ENCODE measurements around the gene STRIT1.

Gene STRIT1

DNA sequence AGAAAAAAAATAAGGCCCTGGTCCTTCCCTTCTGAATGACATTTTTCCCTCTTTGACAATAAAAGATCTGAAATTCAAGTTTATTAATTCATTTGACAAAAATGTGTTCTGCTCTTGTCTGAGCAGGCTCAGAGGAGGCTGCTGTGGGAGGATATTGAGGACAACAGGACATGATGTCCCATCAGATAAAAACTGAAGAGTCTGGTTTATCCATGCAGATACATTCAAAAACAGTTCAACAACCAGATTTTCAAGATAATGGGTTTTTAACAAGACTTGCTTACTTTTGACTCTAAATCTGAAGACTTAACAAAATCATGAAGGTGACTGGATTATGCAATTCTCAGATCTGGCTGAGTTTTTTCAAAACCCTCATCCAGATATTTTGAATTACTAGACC is 36.9 kb upstream of the STRIT1 start:
- TF ChIP-seq GLIS3 (CRISPR knock-in tag; IDR thresholded peaks at IDR 0.05) (no peak), ZC3H10 (CRISPR knock-in tag; IDR thresholded peaks at IDR 0.05) (no peak), CSDC2 (CRISPR knock-in tag; IDR thresholded peaks at IDR 0.05) (no peak), ZNF565 (CRISPR knock-in tag; conservative IDR thresholded peaks at IDR 0.05; ENCODE audit: low read depth) (no peak), BACH2 (CRISPR knock-in tag; IDR thresholded peaks at IDR 0.05; ENCODE audit: borderline replicate concordance) (no peak), OSR1 (CRISPR knock-in tag; IDR thresholded peaks at IDR 0.05) (no peak), ZFP30 (CRISPR knock-in tag; IDR thresholded peaks at IDR 0.05) (no peak), ZNF70 (CRISPR knock-in tag; IDR thresholded peaks at IDR 0.05) (no peak), ZNF8 (CRISPR knock-in tag; IDR thresholded peaks at IDR 0.05) (no peak), ISL1 (CRISPR knock-in tag; IDR thresholded peaks at IDR 0.05) (no peak), RARB (CRISPR knock-in tag; IDR thresholded peaks at IDR 0.05) (no peak), PPARA (CRISPR knock-in tag; IDR thresholded peaks at IDR 0.05; ENCODE audit: borderline replicate concordance) (no peak), SNAI2 (CRISPR knock-in tag; IDR thresholded peaks at IDR 0.05) (no peak), ARNTL (CRISPR knock-in tag; IDR thresholded peaks at IDR 0.05; ENCODE audit: borderline replicate concordance, low read depth) (no peak), ESRRG (CRISPR knock-in tag; IDR thresholded peaks at IDR 0.05) (no peak)
- TF ChIP-seq, protein P1, sequence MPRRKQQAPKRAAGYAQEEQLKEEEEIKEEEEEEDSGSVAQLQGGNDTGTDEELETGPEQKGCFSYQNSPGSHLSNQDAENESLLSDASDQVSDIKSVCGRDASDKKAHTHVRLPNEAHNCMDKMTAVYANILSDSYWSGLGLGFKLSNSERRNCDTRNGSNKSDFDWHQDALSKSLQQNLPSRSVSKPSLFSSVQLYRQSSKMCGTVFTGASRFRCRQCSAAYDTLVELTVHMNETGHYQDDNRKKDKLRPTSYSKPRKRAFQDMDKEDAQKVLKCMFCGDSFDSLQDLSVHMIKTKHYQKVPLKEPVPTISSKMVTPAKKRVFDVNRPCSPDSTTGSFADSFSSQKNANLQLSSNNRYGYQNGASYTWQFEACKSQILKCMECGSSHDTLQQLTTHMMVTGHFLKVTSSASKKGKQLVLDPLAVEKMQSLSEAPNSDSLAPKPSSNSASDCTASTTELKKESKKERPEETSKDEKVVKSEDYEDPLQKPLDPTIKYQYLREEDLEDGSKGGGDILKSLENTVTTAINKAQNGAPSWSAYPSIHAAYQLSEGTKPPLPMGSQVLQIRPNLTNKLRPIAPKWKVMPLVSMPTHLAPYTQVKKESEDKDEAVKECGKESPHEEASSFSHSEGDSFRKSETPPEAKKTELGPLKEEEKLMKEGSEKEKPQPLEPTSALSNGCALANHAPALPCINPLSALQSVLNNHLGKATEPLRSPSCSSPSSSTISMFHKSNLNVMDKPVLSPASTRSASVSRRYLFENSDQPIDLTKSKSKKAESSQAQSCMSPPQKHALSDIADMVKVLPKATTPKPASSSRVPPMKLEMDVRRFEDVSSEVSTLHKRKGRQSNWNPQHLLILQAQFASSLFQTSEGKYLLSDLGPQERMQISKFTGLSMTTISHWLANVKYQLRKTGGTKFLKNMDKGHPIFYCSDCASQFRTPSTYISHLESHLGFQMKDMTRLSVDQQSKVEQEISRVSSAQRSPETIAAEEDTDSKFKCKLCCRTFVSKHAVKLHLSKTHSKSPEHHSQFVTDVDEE (CRISPR knock-in tag; IDR thresholded peaks at IDR 0.05), result no peak
- TF ChIP-seq, protein P2, sequence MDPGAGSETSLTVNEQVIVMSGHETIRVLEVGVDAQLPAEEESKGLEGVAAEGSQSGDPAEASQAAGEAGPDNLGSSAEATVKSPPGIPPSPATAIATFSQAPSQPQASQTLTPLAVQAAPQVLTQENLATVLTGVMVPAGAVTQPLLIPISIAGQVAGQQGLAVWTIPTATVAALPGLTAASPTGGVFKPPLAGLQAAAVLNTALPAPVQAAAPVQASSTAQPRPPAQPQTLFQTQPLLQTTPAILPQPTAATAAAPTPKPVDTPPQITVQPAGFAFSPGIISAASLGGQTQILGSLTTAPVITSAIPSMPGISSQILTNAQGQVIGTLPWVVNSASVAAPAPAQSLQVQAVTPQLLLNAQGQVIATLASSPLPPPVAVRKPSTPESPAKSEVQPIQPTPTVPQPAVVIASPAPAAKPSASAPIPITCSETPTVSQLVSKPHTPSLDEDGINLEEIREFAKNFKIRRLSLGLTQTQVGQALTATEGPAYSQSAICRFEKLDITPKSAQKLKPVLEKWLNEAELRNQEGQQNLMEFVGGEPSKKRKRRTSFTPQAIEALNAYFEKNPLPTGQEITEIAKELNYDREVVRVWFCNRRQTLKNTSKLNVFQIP (CRISPR knock-in tag; IDR thresholded peaks at IDR 0.05; ENCODE audit: borderline replicate concordance, low read depth), result no peak
- TF ChIP-seq, protein P3, sequence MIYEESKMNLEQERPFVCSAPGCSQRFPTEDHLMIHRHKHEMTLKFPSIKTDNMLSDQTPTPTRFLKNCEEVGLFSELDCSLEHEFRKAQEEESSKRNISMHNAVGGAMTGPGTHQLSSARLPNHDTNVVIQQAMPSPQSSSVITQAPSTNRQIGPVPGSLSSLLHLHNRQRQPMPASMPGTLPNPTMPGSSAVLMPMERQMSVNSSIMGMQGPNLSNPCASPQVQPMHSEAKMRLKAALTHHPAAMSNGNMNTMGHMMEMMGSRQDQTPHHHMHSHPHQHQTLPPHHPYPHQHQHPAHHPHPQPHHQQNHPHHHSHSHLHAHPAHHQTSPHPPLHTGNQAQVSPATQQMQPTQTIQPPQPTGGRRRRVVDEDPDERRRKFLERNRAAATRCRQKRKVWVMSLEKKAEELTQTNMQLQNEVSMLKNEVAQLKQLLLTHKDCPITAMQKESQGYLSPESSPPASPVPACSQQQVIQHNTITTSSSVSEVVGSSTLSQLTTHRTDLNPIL (CRISPR knock-in tag; IDR thresholded peaks at IDR 0.05; ENCODE audit: low read depth), result no peak
- no peak for ATAC-seq

DNA sequence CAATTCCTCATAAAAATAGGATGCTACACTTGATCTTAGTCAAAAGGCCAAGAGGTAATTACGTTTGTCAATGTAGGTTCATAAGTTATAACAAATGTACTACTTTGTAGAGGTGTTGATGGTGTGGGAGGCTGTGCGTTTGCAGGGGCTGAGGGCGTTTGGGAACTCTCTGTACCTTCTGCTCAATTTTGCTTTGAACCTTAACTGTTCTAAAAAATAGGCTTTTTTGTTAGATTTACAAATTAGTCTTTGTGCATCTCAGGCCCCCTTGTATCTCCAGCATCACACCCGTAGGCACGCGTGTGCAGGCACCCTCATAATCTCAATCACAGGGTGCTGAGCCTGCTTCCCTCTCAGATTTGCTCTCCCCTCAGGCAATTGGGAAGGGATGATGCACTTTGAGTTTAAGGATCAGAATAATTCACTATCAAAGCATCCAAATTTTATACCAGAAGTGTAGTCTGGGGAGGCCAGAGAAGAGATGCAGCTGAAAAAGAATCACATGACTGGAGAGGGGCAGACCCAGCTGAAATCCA is 36.1 kb upstream of the STRIT1 start:
- no peak for TF ChIP-seq ZNF70 (CRISPR knock-in tag; IDR thresholded peaks at IDR 0.05)
- no peak for ATAC-seq

DNA sequence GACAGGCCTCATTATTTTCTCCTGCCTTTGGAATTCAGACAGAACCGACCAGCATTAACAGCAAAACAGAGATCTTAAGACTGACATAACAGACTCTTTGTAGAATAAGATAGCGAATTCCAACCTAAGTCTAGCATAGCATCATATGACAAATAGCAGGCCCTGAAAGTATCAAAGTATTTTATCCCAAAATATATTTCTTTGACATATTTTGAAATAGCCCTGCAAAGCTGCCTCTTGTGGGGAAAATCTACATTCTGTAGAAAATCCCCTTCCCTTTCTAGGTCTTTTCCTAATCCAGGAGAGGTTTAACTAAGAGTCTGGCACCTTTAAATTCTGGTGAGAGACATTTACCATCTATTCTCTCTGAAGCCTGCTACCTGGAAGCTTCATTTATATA is 34.4 kb upstream of the STRIT1 start:
- TF ChIP-seq, protein P3 (CRISPR knock-in tag; IDR thresholded peaks at IDR 0.05; ENCODE audit: low read depth), result no peak
- TF ChIP-seq GLIS3 (CRISPR knock-in tag; IDR thresholded peaks at IDR 0.05) (no peak), ZNF8 (CRISPR knock-in tag; IDR thresholded peaks at IDR 0.05) (no peak), ZFP30 (CRISPR knock-in tag; IDR thresholded peaks at IDR 0.05) (no peak), BACH2 (CRISPR knock-in tag; IDR thresholded peaks at IDR 0.05; ENCODE audit: borderline replicate concordance) (no peak), CSDC2 (CRISPR knock-in tag; IDR thresholded peaks at IDR 0.05) (no peak), ZFP3 (CRISPR knock-in tag; IDR thresholded peaks at IDR 0.05) (no peak), ISL1 (CRISPR knock-in tag; IDR thresholded peaks at IDR 0.05) (no peak), RARB (CRISPR knock-in tag; IDR thresholded peaks at IDR 0.05) (no peak)
- TF ChIP-seq, protein P4, sequence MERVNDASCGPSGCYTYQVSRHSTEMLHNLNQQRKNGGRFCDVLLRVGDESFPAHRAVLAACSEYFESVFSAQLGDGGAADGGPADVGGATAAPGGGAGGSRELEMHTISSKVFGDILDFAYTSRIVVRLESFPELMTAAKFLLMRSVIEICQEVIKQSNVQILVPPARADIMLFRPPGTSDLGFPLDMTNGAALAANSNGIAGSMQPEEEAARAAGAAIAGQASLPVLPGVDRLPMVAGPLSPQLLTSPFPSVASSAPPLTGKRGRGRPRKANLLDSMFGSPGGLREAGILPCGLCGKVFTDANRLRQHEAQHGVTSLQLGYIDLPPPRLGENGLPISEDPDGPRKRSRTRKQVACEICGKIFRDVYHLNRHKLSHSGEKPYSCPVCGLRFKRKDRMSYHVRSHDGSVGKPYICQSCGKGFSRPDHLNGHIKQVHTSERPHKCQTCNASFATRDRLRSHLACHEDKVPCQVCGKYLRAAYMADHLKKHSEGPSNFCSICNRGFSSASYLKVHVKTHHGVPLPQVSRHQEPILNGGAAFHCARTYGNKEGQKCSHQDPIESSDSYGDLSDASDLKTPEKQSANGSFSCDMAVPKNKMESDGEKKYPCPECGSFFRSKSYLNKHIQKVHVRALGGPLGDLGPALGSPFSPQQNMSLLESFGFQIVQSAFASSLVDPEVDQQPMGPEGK (CRISPR knock-in tag; IDR thresholded peaks at IDR 0.05; ENCODE audit: borderline replicate concordance), result no peak
- no peak for ATAC-seq
